ENCODE data around the gene ANKRD6.

The ANKRD6 gene

GRCh38 chr6:89520736-89521135 lies 87.8 kb downstream of the ANKRD6 start:
- DNase-seq = no peak

- peak; percentile 82 for DNase-seq
These were observed 89.8 kb downstream of the ANKRD6 start for GRCh38 chr6:89522778-89523177.

- DNase-seq = no peak
These were observed 93.0 kb downstream of the ANKRD6 start for GRCh38 chr6:89525786-89526562.

- no peak for DNase-seq
These were observed 93.6 kb downstream of the ANKRD6 start for GRCh38 chr6:89526563-89526869.

- no peak for DNase-seq
These were observed 94.7 kb downstream of the ANKRD6 start for GRCh38 chr6:89527634-89528033.

- DNase-seq = no peak
These were observed 95.9 kb downstream of the ANKRD6 start for GRCh38 chr6:89528866-89529265.

- DNase-seq = no peak
These were observed 98.0 kb downstream of the ANKRD6 start for GRCh38 chr6:89530982-89531381.

- no peak for DNase-seq
These were observed 103.3 kb downstream of the ANKRD6 start for GRCh38 chr6:89536231-89536630.

GRCh38 chr6:89539779-89540178 lies 106.8 kb downstream of the ANKRD6 start:
- DNase-seq = no peak

DNA sequence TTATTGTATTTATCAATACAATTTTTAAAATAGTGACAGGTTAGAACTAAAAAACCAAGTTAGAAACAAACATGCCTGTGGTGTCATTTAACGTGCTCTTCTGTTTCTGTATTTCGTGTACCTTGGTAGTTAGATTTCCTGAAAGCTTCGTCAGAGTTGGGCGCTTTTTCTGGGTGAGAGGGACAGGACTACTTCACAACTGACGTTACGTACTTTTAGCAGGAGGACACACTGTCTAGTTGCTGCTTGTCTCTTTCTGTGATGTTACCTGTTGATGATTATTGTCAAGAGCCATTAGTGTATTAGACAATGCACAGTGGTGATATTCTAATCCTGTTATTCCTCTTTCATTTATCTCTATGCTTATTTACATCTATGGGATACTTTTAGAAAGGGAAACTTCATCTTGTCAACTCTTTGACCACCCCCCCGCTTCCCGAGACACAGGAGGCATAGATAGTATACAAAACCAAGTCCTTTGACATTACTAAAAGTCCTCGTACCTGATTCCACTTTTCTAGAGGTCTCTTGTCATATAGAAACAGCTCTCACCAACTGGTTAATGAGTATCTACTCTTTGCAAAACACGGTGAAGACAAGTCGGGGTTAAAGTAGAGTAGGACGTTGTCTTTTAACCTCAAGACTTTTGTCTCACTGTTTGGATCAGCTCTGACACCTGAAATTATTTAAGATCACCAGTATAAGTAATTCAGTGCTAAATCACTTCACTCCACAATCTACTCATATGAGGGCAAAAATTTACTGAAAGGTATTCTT lies 109.3 kb downstream of the ANKRD6 start:
- DNase-seq = no peak

- DNase-seq = no peak
These were observed 109.9 kb downstream of the ANKRD6 start for GRCh38 chr6:89542866-89543265.

DNA sequence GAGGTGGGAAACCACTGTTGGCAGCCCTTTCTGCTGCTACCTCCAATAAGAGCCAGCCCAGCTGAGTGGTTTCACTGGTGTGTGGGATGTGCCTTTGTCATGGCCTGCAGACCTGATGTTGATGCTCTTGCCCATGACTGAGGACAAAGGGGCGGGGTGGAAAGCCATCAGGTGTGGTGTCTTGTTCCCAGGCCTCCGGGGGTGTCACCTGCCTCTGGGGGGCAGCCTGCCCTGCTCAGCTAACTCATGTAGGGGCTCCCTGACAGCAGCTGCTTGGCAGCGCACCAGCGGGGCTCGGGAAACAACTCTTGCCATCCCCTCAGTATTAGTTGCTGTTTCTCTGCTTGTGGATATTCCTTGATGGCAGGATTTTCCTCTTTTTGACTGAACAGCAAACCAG lies 114.3 kb downstream of the ANKRD6 start:
- DNase-seq = no peak

- DNase-seq = no peak
These were observed 120.5 kb downstream of the ANKRD6 start for GRCh38 chr6:89553431-89553830.

DNA sequence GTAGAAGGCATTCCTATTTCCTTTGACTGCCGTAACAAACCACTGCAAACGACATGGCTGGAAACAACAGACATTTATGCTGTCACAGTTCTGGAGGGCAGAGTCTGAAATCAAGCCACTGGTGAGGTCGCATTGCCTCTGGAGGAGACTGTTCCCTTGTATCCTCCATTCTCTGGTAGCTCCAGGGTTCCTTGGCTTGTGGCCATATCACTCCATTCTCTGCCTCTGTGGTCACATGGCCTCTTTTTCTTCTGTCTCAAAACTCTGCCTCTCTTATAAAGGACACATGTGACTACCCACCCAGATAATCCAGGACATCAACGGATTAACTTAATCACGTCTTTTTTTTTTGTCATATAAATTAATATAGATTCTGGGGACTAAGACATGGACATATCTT lies 121.2 kb downstream of the ANKRD6 start:
- DNase-seq = no peak

GRCh38 chr6:89555031-89555430 lies 122.1 kb downstream of the ANKRD6 start:
- DNase-seq = no peak

DNA sequence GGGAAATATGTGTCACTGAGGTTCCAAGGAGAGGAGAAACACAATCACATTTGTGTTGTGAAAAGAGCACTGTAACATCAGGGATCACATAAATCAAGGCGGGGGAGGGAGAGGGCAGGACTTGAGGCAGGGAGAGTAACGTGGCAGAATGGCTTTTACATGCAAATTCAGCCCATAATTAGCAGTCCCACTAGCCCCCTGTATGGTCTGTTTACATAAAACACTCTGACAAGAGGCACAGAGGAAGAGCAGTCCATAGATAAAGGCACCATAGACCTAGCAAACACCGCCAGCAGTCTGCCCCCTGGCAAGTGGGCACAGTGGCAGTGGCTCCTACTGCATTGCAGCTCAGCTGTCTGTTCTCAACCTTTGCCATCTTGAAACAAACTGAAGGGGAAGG lies 122.9 kb downstream of the ANKRD6 start:
- no peak for DNase-seq

- no peak for DNase-seq
These were observed 126.5 kb downstream of the ANKRD6 start for GRCh38 chr6:89559487-89559886.

GRCh38 chr6:89562093-89562973 lies 129.4 kb downstream of the ANKRD6 start:
- peak; percentile 79 for DNase-seq

DNA sequence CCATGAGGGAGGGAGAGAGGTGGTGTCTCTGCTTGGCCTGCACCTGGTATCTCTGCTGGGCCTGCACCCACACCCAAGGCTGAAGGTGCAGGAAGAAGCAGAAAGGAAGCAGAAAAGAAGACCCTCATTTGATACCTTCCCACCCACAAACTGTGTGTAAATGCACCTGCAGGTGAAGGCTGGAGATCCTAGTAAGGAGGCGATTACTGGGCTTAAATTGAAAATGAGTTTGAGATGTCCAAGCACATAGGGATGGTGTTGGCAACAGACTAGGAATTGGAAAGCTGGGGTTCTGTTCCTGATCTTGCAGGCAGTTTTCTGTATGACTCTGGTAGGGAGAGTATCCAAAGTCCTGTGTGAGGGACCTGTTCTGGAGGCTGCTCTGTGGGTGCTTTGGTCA lies 130.9 kb downstream of the ANKRD6 start:
- no peak for DNase-seq

GRCh38 chr6:89564752-89565427 lies 131.9 kb downstream of the ANKRD6 start:
- DNase-seq = peak; percentile 86

- DNase-seq = no peak
These were observed 133.3 kb downstream of the ANKRD6 start for GRCh38 chr6:89566008-89566800.
